ENCODE results near the gene BCL7A.

Gene BCL7A

DNA sequence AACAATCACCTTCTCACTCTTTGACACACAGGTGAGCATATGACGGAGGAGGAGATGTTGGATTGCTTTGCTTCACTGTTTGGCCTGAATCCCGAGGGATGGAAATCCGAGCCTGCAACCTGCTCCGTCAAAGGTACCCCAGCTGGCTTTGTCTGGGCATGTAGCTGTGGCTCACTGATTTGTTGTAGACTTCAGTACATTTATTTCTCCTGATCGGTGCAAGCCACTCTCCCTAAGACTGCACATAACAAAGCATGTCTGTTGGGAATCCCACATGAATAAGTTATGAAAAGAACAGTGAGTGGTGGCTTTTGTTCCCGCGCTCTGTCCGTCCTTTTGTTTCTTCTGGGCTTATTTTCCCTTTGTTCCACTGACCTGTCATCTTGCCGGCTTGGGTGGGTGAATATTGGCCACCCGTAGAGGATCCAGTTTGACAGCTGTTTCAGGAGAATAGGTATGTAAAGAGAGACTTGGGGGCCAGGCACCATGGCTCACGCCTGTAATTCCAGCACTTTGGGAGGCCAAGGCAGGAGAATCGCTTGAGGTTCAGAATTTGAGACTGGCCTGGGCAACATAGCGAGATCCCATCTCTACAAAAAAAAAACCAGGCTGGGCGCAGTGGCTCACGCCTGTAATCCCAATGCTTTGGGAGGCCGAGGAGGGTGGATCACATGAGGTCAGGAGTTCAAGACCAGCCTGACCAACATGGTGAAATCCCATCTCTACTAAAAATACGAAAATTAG, 20.0 kb upstream of the BCL7A start:
- DNase-seq, result no peak

DNA sequence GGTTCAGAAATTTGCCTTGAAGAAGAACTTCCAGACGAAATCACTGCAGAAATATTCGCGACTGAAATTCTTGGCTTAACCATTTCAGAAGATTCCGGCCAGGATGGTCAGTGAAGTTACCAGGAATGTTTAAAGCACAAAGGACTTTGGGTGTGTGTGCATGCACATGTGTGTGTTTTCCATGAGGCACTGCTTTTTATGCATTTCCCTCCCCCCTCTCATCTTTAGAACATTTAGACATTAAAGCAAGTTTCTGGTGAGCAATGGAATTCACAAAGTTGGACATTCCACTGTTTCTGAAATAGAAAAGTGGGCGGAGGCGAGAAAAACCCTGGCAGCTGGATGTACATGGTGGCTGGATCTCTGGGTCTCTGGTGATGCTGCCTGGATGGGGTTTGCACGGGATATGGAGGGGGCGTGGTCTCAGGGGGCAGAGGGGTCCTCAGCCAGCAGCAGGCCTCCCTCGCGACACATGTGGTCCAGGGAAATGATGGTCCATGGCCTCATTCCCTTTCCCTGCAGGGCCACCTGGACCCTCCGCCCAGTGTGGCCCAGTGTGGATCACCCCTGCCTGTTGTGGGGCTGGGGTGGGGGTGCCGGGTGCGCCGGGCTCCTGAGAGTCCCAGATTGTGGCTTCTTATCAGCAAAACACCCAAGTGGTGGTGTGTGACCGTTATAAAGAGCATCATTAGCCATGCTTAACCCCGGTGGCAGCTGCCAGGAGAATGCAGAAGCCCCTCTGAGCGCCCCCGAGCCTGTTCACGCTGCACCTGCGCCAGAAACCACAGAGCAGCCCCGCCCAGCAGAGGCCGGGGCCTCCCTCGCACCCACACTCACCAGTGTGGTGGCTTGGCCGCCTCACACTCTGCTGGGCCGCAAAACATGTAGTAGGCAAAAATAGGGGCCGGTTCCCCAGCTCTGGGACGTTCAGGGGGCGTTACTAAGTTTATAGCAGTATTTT, 17.8 kb upstream of the BCL7A start:
- DNase-seq, result no peak

DNA sequence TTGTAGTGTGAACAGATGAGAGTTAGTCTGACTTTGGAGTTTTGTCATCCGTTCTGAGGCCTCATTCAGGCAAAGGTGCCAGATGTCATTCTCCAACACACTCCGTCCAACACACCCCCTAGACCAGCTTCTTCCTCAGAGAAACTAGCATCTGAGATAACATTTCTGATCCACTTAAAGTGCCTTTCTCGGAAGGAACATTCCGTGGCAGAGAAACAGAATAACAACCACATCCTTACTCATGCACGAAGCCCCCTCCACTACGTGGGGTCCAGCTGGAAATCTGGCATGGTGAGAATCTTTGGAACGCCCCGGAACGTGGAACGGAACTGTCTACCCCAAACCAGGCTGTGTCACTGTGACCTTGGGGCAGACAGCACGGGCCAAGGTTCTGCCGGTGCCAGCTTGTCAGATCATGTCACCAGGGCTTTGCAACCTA, 17.0 kb upstream of the BCL7A start:
- no peak for DNase-seq

DNA sequence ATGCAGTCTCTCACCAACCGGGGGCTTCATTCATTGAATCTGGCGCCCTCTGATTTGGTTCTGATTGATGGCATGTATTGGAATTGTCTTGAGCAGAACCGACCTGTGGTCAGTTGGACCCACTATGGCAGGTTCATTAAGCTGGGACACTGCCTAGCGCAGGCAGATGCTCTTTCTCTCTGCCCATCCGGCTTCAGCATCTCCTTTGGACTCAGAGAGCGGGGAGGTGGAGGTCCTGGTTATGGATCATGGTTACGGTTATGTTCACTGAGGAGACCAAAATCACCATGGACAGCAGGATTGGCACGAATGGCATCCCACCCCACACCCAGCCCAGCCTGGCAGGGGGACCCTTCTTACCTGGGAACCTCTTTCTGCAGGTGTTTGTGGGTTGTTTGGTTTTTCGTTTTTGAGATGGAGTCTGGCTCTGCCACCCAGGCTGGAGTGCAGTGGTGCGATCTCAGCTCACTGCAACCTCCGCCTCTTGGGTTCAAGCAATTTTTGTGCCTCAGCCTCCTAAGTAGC, 16.4 kb upstream of the BCL7A start:
- DNase-seq, result no peak

GRCh38 chr12:122006186-122006926, 15.3 kb upstream of the BCL7A start:
- DNase-seq, result no peak

DNA sequence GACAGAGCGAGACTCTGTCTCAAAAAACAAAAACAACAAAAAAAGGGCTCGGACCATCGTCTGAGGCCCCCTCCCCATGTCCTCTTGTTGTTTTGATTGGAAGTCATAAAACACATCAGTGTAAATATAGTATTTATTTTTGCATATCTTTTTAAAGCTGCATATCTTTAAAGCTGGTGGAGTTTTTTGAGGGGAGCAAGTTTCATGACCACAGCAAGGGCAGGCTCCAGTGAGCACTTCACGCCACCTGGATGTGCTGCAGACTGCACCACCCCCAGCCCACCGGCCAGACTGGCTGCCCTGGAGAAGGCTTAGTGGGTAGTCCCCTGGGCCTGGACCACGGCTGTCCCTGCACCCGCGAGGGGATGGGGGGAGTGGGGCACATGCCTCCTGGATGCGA, 11.9 kb upstream of the BCL7A start:
- no peak for DNase-seq

DNA sequence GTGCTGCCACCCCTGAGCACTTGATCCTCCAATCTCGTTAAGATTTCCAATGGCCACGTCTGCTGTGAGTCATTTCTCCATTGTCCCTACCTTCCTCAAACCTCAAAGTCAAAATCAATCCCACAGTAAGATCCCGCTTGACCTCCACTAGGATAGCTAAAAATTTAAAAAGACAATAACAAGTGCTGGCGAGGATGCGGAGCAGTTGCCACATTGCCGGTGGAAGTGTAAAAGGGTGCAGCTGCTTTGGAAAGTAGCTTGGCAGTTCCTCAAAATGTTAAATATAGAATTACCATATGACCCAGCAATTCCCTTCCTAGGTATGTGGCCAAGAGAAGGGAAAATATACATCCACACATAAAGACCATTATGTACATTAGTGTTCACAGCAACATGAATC, 9.5 kb upstream of the BCL7A start:
- DNase-seq, result no peak

DNA sequence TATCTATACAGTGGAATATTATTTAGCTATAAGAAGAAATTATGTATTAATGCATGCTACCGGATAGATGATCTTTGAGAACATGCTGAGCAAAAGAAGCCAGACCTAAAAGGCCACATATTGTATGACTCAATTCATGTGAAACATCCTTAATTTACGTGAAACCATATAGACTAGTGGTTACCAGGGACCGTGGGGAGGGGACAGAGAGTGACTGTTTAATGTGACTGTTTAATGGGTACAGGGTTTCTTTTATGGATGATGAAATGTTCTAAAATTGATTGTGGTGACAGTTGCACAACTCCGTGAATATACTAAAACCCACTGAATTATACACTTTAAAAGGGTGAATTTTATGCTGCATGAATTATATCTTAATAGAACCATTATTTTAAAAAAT, 8.5 kb upstream of the BCL7A start:
- DNase-seq, result no peak

DNA sequence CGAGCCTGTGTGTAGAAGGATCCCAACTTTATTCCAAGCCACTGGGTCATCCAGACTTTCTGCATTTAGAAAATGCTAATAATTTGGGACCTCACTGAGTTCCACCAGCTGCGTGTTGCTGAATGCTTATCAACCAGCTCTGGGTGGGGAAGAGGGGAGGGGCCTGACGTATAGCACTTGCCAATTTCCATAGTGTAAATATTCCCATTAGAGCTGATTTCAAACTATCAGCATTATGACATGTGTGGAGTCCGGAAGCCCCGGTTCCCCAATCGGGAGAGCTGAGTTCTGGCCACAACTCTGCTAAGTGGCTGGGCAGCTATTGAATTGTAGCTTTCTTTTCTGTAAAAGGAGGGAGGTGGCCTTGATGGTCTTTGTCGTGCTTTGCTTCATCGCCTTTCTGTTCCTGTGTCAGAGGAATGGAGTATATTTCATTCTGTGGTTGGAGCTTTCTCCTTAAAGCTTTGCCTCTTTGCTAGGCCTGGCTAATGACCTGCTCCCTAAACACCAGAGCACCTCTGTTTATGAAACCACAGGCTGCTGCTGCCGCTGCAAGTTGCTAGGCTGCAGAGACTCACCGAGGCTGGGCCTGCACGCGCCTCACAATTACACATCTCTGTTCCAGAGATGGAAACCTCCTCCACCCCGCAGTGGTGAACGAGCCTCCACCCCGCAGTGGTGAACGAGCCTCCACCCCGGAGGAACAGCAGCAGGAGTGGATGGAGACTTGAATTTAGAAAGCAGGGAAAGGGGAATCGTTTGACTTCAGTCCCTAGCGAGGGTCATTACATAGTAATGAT, 7.7 kb upstream of the BCL7A start:
- DNase-seq, result no peak

DNA sequence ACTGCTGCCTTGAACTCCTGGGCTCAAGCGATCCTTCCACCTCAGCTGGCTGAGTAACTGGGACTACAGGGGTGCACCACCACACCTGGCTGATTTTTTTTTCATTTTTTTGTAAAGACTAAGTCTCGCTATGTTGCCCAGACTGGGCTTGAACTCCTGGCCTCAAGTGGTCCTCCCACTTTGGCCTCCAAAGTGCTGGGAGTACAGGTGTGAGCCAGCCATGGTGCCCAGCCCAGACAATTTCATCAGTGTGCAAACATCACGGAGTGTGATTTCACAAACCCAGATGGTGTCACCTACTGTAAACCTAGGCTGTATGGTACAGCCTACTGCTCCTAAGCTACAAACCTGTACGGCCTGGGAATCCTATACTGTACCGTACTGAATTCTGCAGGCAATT, 6.9 kb upstream of the BCL7A start:
- no peak for DNase-seq

DNA sequence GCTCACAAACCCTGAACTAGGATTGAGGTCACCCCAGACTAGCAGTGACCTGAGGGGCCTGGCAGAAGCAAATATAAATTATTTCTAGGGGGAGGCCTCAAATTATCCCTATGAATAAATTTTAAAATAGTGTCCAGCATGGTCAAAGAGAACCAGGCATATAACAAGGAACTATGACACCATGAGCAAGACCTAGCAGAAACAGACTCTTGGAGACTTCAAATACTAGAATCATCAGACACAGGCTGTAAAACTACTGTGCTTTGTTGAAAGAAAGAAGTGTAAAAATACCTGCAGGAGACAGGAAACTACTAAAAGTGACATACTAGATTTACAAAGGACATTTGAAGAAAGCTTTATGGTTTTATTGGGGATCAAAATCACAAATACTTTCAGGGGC, 3.2 kb upstream of the BCL7A start:
- DNase-seq, result no peak

DNA sequence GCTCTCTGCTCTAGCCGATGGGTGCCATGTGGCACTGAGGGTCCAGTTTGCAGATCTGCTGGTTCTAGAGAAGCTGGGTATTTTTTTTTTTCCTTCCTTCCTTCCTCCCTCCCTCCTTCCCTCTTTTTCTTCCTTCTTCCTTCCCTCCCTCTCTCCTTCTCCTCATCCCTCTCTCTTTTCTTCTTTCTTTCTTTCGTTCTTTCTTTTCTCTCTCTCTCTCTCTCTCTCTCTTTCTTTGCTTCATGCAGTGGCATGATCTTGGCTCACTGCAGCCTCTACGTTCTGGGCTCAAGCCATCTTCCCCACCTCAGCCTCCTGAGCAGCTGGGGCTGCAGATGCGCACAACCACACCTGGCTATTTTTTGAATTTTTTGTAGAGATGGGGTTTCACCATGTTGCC, 2.7 kb upstream of the BCL7A start:
- no peak for DNase-seq

GRCh38 chr12:122020795-122021192, 890 bp upstream of the BCL7A start:
- no peak for DNase-seq

DNA sequence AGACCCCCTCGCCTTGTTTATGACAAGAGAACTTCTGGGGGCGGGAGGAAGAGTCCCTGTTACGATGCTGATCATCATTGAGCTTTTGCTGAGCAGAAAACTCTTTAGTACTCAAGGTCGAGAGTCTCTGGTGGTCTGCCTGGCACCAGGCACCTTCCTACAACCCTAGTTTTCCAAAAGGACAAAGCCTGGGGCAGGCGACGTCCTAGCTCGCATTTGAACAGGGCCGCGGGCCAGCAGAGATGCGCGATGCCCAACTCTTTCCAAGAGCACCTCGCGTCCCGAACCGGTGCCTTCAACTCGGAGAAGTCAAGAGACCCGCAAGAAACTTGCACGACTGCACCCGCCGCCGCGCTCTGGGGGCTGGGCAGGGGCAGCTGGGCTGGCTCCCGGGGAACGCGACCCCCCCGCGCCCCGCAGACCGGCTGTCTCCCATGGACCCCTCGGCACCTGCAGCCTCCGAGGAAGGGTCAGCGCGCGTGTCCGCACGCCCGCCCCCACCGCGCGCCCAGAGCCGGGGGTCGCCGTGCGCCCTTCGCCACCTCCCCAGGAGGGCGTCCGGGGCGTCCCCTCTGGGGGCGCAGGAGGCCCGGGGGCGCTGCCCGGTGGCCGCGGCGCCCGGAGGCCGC, 377 bp upstream of the BCL7A start:
- DNase-seq, result peak; percentile 42

- peak; percentile 56 for DNase-seq
These were observed 982 bp downstream of the BCL7A start for GRCh38 chr12:122022393-122023338.

- DNase-seq, result peak; percentile 42
These were observed 1.9 kb downstream of the BCL7A start for GRCh38 chr12:122023339-122024131.

GRCh38 chr12:122024132-122024785, 2.6 kb downstream of the BCL7A start:
- DNase-seq, result no peak

DNA sequence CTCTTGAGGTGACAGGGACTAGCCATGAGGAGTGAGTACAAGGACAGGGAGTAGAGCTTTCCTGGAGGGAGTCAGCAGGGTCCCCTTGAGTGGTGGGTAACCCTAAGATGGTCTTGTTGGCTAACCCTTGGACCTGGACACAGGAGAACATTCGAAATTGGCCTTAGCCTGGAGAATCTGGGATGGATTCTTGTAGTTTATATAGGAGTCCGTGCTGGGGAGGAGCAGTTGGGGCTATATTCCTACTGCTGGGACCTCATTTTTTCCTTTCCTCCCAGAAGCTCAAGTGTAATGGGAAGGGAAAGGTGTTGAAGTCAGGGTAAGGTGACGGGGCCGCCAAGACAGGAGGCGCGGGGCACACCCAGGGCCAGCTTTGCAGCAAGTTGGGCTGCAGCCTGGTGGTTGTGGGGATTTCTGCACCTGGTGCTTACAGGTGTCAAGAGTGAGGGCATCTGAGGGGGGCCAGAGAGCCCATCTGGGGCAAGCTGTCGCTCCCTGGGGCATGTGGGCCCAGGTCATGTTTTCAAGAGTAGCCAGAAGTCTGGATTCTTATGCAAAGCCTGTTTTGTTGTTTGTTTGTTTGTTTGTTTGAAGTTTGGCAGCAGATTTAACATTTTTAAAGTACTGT, 5.1 kb downstream of the BCL7A start:
- no peak for DNase-seq

All from stimulated activated CD4-positive, alpha-beta T cell treated with anti-CD3 and anti-CD28 coated beads, Interleukin-15, amount 100 ng/mL, for 24 hours (primary cell).